ENCODE data around the gene KRTAP10-12.
"Not testable (repeated sequence)": the region's sequence is repeated elsewhere in the genome, so short reads cannot be mapped to it uniquely, and the experiment has no call there.

- not testable (repeated sequence) for TF ChIP-seq CTCF (IDR thresholded peaks at IDR 0.05; ENCODE audit: poor library complexity, severe bottlenecking); POLR2AphosphoS5 (IDR thresholded peaks at IDR 0.05); EZH2 (IDR thresholded peaks at IDR 0.05; ENCODE audit: borderline replicate concordance, insufficient read depth, low read length, poor library complexity, severe bottlenecking); EP300 (conservative IDR thresholded peaks at IDR 0.05; ENCODE audit: poor library complexity, severe bottlenecking); TAF1 (IDR thresholded peaks at IDR 0.05; ENCODE audit: low read depth); RAD21 (conservative IDR thresholded peaks at IDR 0.05); SMC3 (conservative IDR thresholded peaks at IDR 0.05; ENCODE audit: poor library complexity); REST (IDR thresholded peaks at IDR 0.05; ENCODE audit: borderline replicate concordance); MXI1 (conservative IDR thresholded peaks at IDR 0.05; ENCODE audit: poor library complexity, severe bottlenecking)
Measured at GRCh38 chr21:44689740-44690139, 7.2 kb upstream of the KRTAP10-12 start.

All from neural cell (in vitro differentiated cells).